WTC11 (cell line): ENCODE results near the gene PCSK2. TPM values are rescaled to one million over a fixed set of nuclear protein-coding genes. Genes with fewer than 3 reads are reported as not detected.
A peak's percentile ranks its signal among the peaks of the same experiment; 100 is the strongest.

Experiments
- ATAC-seq: fragments of 200-7000 bp; cut with Tn5 transposase; 2 replicates; pipeline ENCODE4 v1.10.0; 2021; ENCODE audit warnings: mild to moderate bottlenecking, moderate library complexity
- CTCF ChIA-PET: fragments of 300-600 bp; sonication (Branson Sonifier 250); formaldehyde crosslinking; loops from one replicate; lab custom pipeline; 2021; ENCODE audit warnings: antibody characterized with exemption; lab: Charles Lee
- POLR2A ChIA-PET: fragments of 350-600 bp; sonication (Branson Sonifier 250); formaldehyde crosslinking; loops from one replicate; lab custom pipeline; 2021; ENCODE audit warnings: antibody characterized with exemption; lab: Charles Lee
- DNase-seq: peaks from one replicate; pipeline ENCODE4 v3.0.0; 2021; ENCODE audit warnings: low spot score
- H3K27ac Mint-ChIP-seq: 2 replicates; pipeline ENCODE4 v1.8.0; 2021; ENCODE audit warnings: mixed read lengths
- H3K27me3 Mint-ChIP-seq: 2 replicates; pipeline ENCODE4 v1.8.0; 2021; ENCODE audit warnings: low read depth, mild to moderate bottlenecking, moderate library complexity, mixed read lengths
- H3K36me3 Mint-ChIP-seq: 2 replicates; pipeline ENCODE4 v1.8.0; 2021; ENCODE audit warnings: mixed read lengths
- H3K4me1 Mint-ChIP-seq: 2 replicates; pipeline ENCODE4 v1.8.0; 2022; ENCODE audit warnings: mixed read lengths
- H3K4me3 Mint-ChIP-seq: 2 replicates; pipeline ENCODE4 v1.8.0; 2021; ENCODE audit warnings: mild to moderate bottlenecking, moderate library complexity, mixed read lengths
- H3K9me3 Mint-ChIP-seq: 2 replicates; pipeline ENCODE4 v1.8.0; 2021; ENCODE audit warnings: mixed read lengths
- CTCF ChIP-seq: fragments of 200-600 bp; IDR thresholded peaks from 2 replicates; pipeline ENCODE4 v1.8.0; 2022; ENCODE audit warnings: antibody characterized with exemption
- FOXP4 ChIP-seq: sonication (generic); formaldehyde crosslinking; IDR thresholded peaks from 2 replicates; pipeline ENCODE4 v1.8.0; 2022; ENCODE audit warnings: mild to moderate bottlenecking, missing genetic modification reagents
- GABPB1 ChIP-seq: sonication (generic); formaldehyde crosslinking; IDR thresholded peaks from 2 replicates; pipeline ENCODE4 v1.8.1; 2023; ENCODE audit warnings: mild to moderate bottlenecking, missing genetic modification reagents
- NFYB ChIP-seq: sonication (generic); formaldehyde crosslinking; conservative IDR thresholded peaks from 2 replicates; pipeline ENCODE4 v1.8.0; 2022; ENCODE audit warnings: low read depth, missing genetic modification reagents
- PRDM15 ChIP-seq: sonication (generic); formaldehyde crosslinking; IDR thresholded peaks from 2 replicates; pipeline ENCODE4 v1.8.0; 2022; ENCODE audit warnings: missing genetic modification reagents
- RELA ChIP-seq: sonication (generic); formaldehyde crosslinking; IDR thresholded peaks from 2 replicates; pipeline ENCODE4 v1.8.1; 2022; ENCODE audit warnings: missing genetic modification reagents, mild to moderate bottlenecking, borderline replicate concordance
- SMAD3 ChIP-seq: sonication (generic); formaldehyde crosslinking; IDR thresholded peaks from 2 replicates; pipeline ENCODE4 v1.8.0; 2022; ENCODE audit warnings: missing genetic modification reagents, mild to moderate bottlenecking, borderline replicate concordance
- STAT6 ChIP-seq: sonication (generic); formaldehyde crosslinking; conservative IDR thresholded peaks from 2 replicates; pipeline ENCODE4 v1.8.1; 2023; ENCODE audit warnings: mild to moderate bottlenecking, low read depth, missing genetic modification reagents, moderate library complexity
- TEAD1 ChIP-seq: sonication (generic); formaldehyde crosslinking; IDR thresholded peaks from 2 replicates; pipeline ENCODE4 v1.8.0; 2022; ENCODE audit warnings: mild to moderate bottlenecking, missing genetic modification reagents
- USF1 ChIP-seq: sonication (generic); formaldehyde crosslinking; IDR thresholded peaks from 2 replicates; pipeline ENCODE4 v1.8.0; 2022; ENCODE audit warnings: mild to moderate bottlenecking, missing genetic modification reagents
- USF2 ChIP-seq: sonication (generic); formaldehyde crosslinking; IDR thresholded peaks from 2 replicates; pipeline ENCODE4 v1.8.1; 2023; ENCODE audit warnings: mild to moderate bottlenecking, missing genetic modification reagents, moderate library complexity
- ZNF121 ChIP-seq: sonication (generic); formaldehyde crosslinking; IDR thresholded peaks from 2 replicates; pipeline ENCODE4 v1.8.0; 2023; ENCODE audit warnings: missing genetic modification reagents
- ZNF232 ChIP-seq: sonication (generic); formaldehyde crosslinking; IDR thresholded peaks from 2 replicates; pipeline ENCODE4 v1.8.0; 2022; ENCODE audit warnings: mild to moderate bottlenecking, missing genetic modification reagents
- ZNF317 ChIP-seq: sonication (generic); formaldehyde crosslinking; IDR thresholded peaks from 2 replicates; pipeline ENCODE4 v1.8.1; 2023; ENCODE audit warnings: low read depth, mild to moderate bottlenecking, moderate library complexity, missing genetic modification reagents, borderline replicate concordance
- ZNF512 ChIP-seq: sonication (generic); formaldehyde crosslinking; IDR thresholded peaks from 2 replicates; pipeline ENCODE4 v1.8.1; 2022; ENCODE audit warnings: missing genetic modification reagents, borderline replicate concordance
- ZNF671 ChIP-seq: fragments of 250-450 bp; sonication (Bioruptor Pico); IDR thresholded peaks from 2 replicates; pipeline ENCODE4 v1.8.0; 2021; ENCODE audit warnings: mild to moderate bottlenecking
- total RNA-seq: library from RNA; stranded (reverse); gene quantifications from 3 replicates; pipeline ENCODE4 v1.2.3, GENCODE V29; 2021
- TF ChIP-seq, protein P1 (sequence below): sonication (generic); formaldehyde crosslinking; IDR thresholded peaks from 2 replicates; pipeline ENCODE4 v1.8.1; 2022; ENCODE audit warnings: low read depth, missing genetic modification reagents, borderline replicate concordance
- TF ChIP-seq, protein P2 (sequence below): sonication (generic); formaldehyde crosslinking; IDR thresholded peaks from 2 replicates; pipeline ENCODE4 v1.8.0; 2022; ENCODE audit warnings: mild to moderate bottlenecking, missing genetic modification reagents

The PCSK2 gene
- total RNA-seq, 1 experiment from 2014 or later: 0.74 TPM

DNA sequence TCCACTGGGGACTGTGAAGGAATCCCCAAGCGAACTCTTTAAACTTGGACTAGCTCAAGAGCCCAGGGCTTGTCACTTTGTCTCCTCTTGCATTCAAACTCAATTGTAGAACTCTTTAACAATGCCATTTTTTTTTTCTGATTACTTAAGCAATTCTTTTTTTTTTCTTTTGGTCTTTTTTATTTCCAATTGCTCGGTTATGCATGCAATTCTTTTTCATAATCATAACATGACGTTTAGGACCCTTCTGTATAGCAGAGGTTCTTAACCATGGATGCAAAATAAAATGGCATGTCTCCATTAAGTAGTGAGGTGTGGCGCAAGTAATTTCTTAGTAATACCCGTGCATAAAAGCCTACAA lies 304.8 kb downstream of the PCSK2 start:
- H3K27me3 Mint-ChIP-seq: peaks cover 22% of the 10 kb centered on the region
- TF ChIP-seq ZNF671 (CRISPR knock-in tag) (no peak), ZNF121 (no peak), PRDM15 (no peak), RELA (CRISPR knock-in tag) (no peak), STAT6 (no peak), CTCF (no peak), ZNF317 (no peak), ZNF512 (CRISPR knock-in tag) (no peak), SMAD3 (no peak), FOXP4 (CRISPR knock-in tag) (no peak)

DNA sequence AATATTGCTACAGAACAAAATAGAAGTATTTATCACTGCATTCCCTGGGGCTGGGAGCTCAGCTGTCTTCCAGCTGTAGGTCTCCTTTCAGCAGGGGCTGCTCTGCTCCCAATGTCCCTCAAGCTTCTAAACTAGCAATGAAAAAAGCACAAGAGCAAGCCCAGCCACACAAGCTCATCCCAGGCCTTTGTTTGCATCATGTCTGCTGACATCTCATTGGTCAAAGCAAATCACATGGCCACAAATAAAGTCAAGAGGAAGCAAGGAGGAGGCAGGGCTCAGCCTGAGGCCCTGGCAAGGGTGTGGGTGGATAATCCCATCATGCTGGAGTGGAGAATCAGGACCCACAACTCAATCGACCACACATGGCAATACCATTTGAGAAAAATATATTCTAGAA lies 306.6 kb downstream of the PCSK2 start:
- Mint-ChIP-seq H3K27me3 (peaks cover 22% of the 10 kb centered on the region), H3K27ac (peak overlapping the region; percentile 29; the same call in 1 of the 2 replicates), H3K4me3 (no peak overlapping the region), H3K4me1 (peaks cover 31% of the 10 kb centered on the region), H3K9me3 (peaks cover 4% of the 10 kb centered on the region), H3K36me3 (peaks cover 4% of the 10 kb centered on the region)
- TF ChIP-seq USF2 (peak; percentile 95), GABPB1 (CRISPR knock-in tag) (0 out of 2 replicates have a peak, but pooled peaks have one; percentile 42), ZNF232 (CRISPR knock-in tag) (no peak), RELA (CRISPR knock-in tag) (no peak), ZNF671 (CRISPR knock-in tag) (no peak), USF1 (peak; percentile 89), NFYB (CRISPR knock-in tag) (peak; percentile 62), TEAD1 (CRISPR knock-in tag) (no peak)
- TF ChIP-seq, protein P1, sequence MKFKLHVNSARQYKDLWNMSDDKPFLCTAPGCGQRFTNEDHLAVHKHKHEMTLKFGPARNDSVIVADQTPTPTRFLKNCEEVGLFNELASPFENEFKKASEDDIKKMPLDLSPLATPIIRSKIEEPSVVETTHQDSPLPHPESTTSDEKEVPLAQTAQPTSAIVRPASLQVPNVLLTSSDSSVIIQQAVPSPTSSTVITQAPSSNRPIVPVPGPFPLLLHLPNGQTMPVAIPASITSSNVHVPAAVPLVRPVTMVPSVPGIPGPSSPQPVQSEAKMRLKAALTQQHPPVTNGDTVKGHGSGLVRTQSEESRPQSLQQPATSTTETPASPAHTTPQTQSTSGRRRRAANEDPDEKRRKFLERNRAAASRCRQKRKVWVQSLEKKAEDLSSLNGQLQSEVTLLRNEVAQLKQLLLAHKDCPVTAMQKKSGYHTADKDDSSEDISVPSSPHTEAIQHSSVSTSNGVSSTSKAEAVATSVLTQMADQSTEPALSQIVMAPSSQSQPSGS (CRISPR knock-in tag): no peak
- TF ChIP-seq, protein P2, sequence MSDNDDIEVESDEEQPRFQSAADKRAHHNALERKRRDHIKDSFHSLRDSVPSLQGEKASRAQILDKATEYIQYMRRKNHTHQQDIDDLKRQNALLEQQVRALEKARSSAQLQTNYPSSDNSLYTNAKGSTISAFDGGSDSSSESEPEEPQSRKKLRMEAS: 0 out of 2 replicates have a peak, but pooled peaks have one; percentile 29
- peak; percentile 25 for ATAC-seq
- POLR2A ChIA-PET: interaction anchor here (1.5 kb wide), 1 partner anchor 36 kb away, joined by 6 read pairs; the partner anchor contains the start of gene DSTN
- CTCF ChIA-PET: interaction anchor here (0.6 to 1.8 kb wide), 8 partner anchors 28 to 608 kb away, joined by 3 to 5 read pairs (median 3); partner anchors contain the start of gene DSTN
- DNase-seq: no peak

More for the DNA sequence above, 304.8 kb downstream of the PCSK2 start:
- DNase-seq (no peak), ATAC-seq (no peak)
- ChIA-PET CTCF (interaction anchor here (0.6 to 2.2 kb wide), 9 partner anchors 9 to 150 kb away, joined by 3 to 11 read pairs (median 4); partner anchors contain the start of gene DSTN), POLR2A (interaction anchor here (1.8 kb wide), 1 partner anchor 39 kb away, joined by 12 read pairs; the partner anchor contains the start of gene DSTN)
- Mint-ChIP-seq H3K4me3 (peak overlapping the region; percentile 82), H3K4me1 (peaks cover 26% of the 10 kb centered on the region), H3K36me3 (peaks cover 2% of the 10 kb centered on the region), H3K27ac (peak overlapping the region; percentile 85; the same call in 1 of the 2 replicates), H3K9me3 (peaks cover 4% of the 10 kb centered on the region)
